HG03354 (cell line): ENCODE results near the gene ZNF8.
"Not testable (repeated sequence)": the region's sequence is repeated elsewhere in the genome, so short reads cannot be mapped to it uniquely, and the experiment has no call there.

ENCODE experiments used
- ATAC-seq: cut with Tn5 transposase; IDR thresholded peaks from one replicate; pipeline ENCODE4 v1.9.1; 2021; ENCODE audit warnings: mild to moderate bottlenecking; ENCODE audit not compliant: unreplicated experiment, poor library complexity, severe bottlenecking

ZNF8 gene

DNA sequence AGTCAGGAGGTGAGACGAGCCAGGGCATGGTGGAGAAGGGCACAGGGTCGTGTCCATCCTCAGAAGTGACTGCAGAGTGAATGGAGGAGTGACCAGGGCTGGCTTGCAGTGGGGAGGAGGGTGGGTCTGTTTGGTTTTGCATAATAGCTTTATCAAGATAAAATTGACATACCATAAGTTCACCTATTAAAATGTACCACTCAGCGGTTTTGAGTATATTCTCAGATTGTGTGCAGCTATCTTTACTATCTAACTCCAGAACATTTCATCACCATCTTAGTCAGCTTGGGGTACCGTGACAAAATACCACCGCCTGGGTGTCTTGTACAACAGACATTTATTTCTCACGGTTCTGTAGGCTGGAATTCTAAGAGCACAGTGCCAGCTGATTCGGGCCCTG lies 13.2 kb downstream of the ZNF8 start:
- no peak for ATAC-seq

DNA sequence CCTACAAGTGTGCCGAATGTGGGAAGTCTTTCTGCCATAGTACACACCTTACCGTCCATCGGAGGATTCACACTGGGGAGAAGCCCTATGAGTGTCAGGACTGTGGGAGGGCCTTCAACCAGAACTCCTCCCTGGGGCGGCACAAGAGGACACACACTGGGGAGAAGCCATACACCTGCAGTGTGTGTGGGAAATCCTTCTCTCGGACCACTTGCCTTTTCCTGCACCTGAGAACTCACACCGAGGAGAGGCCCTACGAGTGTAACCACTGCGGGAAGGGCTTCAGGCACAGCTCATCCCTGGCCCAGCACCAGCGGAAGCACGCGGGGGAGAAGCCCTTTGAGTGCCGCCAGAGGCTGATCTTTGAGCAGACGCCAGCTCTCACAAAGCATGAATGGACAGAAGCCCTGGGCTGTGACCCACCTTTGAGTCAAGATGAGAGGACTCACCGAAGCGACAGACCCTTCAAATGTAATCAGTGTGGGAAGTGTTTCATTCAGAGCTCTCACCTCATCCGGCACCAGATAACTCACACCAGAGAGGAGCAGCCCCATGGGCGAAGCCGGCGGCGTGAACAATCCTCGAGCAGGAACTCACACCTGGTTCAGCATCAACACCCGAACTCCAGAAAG lies 16.1 kb downstream of the ZNF8 start:
- no peak for ATAC-seq

DNA sequence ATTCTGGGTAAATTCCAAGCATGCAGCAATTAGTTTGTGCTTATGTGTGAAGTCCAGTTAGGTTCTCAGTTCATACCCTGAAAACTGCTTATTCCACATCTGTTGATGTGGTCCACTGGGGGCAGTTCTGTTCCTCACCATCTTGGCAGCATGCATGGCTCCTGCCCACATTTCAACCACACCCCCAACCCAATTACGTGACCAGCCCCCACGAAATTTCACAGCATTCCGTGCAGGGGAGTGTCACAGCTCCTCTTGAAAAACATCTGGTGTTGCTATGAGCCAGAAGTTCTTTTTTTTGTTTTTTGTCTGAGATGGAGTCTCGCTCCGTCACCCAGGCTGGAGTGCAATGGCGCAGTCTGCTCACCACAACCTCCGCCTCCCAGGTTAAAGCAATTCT lies 17.3 kb downstream of the ZNF8 start:
- ATAC-seq, result no peak

DNA sequence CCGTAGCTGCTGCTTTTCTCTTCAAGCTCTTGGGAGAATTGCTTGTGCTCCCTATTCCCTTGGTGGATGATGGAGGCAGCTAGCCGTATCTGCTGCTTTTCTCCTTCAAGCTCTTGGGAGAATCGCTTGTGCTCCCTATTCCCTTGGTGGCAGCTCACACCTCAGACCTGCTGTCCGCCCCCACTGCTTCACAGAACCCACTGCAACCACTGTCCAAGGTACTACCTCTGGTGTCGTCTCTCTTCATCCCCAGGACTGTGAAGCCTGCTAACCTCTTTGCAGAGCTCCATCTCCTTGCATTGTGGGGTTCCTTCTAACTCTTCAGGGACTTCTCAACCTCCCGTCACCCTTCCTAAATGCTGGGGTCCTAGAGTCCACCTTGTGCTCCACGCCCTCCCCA lies 21.9 kb downstream of the ZNF8 start:
- ATAC-seq, result no peak

DNA sequence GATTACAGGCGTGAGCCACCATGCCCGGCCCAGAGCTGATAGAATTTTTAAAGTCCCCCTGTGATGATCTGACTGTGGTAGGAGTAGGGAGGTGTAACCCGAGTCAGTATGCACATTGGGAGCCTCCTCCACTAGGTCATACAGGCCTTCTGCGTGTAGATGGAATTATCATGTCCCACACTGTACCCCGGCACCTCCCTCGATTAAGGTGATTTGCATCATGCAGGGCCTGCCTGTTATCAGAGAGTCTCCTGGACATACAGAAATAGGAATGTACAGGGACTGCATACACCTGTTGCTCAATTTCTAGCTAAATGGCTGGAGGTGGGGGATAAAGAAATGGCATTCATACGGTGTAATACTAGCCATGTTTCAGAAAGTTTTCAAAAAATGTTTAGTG lies 25.5 kb downstream of the ZNF8 start:
- no peak for ATAC-seq

DNA sequence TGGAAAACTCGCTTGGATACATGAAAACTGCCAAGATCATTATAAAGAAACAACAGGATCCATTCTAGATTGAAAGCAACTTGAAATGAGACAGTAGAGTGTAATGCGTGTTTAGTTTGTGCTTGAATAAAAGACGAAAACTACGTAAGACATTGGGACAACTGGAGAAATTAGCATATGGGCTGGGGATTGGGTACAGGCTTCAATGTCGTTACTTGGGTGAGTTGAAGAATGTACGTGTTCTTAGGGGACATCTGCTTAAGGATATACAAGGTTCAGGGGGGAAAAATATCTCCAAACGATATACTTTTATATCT lies 26.0 kb downstream of the ZNF8 start:
- ATAC-seq, result peak; percentile 13

DNA sequence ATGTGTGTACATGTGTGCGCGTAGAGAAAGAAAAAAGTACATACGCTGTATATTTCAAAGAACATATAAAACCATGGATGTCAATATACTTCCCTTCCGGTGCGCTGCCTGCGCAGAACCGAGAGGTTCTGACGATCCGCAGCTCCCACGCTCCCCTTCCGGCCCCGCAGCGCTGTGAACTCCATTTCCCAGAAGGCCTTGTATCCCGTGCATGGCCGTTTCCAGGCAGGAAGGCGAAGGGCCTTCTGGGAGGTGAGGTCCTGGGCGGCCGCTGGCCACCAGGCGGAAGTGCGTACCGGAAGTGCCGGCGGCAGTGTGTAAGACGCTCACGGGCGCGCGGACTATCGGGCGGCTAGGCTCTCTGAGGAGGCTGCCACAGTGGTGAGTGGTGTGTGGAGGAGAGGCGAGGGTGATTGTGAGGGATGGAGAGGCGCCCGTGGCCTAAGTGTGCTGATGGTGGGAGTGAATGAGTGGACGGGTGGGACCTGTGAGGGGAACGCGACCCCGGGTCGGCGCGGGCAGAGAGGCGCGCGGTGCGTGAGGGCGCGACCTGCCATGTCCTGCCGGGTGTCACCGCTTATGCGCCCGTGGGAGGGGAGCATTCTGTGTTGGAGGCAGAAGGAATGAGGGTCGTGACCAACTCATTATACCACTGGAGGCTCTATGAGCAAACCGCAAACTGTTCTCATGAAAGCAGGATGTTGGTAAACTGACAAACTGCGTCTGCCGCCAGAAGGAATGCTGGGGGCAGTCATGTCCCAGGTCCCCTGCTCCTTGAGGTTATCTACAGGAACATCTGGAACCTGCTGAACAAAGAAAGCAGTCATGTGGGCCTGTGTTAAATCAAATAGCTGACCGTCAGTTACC lies 26.5 kb downstream of the ZNF8 start, which contains the start of gene ERVK3-1:
TSS of gene ERVK3-1 (plus strand) at position 313 of the 867 bp plus-strand sequence. CDS start 6,792 bp downstream, outside the sequence.
- peak; percentile 97 for ATAC-seq

DNA sequence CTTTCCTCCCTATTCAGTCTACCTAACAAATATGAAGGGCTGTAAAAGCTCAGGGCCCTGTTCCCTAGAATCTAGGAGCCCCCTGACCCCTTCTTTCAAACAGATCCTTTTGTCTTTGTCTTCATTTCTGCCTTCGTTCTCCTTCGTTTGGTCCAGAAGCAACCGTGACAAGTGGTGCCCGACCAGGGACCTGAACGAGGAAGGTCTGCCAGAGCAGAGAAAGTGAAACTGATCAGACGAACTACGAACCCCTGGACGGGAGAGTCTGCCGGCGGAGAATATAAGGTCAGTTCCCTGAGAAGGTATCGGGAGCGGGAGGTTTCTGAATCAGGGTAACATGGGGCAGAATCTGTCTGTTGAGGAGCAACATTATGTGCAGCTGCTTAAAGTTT lies 27.2 kb downstream of the ZNF8 start:
- no peak for ATAC-seq

DNA sequence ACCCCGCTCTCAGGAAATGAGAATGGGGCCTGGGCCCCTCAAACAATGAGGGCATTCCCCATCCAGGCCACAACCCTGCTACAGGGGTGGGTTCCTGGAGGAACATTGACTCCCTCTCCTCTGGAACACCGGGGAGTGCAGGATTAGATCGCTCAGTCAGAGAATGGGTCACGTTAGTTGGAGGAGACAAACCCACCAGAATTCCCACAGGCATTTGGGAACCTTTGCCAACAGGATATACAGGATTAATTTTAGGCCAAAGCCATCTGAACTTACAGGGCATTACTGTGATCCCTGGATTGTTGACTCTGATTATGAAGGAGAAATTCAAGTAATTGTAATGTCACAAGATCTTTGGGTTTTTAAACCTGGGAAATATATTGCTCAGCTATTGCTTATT lies 29.0 kb downstream of the ZNF8 start:
- no peak for ATAC-seq

DNA sequence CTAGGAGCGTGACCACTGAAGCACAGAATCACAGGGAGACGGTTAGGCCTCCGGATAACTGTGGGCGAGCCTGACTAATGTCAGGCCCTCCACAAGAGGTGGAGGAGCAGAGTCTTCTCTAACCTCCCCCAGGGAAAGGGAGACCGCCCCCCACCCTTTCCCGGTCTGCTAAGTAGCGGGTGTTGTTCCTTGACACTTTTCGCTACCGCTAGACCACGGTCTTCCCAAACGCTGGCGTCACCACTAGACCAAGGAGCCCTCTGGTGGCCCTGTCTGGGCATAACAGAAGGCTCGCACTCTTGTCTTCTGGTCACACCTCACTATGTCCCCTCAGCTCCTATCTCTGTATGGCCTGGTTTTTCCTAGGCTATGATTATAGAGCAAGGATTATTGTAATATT lies 31.9 kb downstream of the ZNF8 start:
- not testable (repeated sequence) for ATAC-seq

DNA sequence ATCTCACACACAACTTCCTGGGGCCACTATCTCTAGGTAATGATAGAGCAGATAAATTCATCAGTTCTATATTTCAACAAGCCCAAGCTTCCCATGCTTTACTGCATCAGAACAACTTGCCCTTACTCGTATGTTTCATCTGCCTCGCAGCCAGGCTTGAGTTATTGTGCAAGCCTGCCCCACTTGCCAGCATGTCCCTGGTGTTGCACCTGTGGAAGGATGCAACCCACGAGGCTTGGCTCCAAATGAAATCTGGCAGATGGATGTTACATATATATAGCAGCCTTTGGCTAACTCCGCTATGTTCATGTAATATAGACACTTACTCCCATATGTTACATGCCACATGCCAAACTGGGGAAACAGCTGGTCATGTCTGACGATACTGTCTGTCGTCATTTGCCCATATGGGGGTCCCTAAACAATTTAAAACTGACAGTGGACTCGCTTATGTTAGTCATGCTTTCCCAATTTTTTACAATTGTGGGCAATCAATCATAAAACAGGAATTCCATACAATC lies 32.6 kb downstream of the ZNF8 start:
- ATAC-seq, result no peak

DNA sequence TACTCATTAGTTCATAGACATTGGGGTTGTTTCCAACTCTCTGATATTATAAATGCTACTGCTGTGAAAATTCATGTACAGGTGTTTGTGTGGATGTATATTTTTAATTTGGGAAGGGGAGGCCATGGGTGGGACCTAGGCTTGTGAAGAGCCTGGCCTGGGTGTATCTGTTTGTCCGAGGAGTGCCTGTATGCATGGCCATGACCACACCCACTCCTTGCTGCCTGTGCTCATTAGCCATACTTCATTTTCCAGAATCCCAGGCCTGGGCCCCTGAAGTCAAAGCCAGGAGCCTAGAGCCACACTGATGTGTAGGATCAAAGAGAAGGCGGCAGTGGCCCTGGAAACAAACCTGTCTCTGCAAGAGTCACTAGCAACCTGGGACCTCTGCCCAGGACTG lies 36.8 kb downstream of the ZNF8 start:
- no peak for ATAC-seq

DNA sequence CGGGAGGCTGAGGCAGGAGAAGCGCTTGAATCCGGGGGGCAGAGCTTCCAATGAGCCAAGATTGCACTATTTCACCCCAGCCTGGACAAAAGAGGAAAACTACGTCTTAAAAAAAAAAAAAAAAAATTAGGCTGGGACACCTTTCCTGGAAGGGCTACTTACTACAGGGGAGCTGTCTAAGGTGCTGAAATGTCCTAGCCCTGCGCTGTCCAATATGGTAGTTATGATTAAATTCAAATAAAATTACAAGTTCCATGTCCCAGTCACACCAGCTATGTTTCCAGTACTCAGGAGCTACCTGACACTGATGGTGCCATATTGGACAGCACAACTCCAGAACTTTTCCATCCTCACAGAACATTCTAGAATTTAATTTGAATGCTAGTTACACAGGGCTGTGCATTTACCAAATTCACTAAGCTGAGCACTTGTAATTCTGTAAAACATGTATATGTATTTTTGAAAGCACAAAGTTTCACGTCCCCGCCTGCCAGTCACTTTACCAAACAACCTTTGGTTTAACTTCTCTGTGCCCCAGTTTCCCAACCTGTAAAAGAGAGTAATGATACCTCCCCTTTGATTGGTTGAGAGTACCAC lies 38.8 kb downstream of the ZNF8 start:
- ATAC-seq, result no peak

DNA sequence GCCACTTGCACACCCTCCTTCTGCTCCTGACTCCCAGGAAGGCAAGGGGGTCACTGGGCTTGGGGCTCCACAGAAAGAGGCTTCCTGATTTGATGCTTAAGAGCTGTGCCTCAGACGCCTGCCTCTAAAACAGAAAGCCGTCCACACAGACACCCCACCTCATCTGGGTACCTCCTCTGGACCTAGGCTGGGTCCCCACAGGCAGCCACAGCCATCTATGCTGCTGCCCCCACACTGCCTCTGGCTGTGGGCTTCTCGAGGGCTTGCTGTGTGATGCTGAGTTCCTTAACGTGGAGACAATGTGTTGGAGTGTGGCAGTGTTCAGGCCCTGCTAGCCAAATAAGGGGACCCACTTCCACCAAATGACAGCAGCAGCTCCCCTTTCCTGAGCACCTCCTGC lies 39.5 kb downstream of the ZNF8 start:
- no peak for ATAC-seq

DNA sequence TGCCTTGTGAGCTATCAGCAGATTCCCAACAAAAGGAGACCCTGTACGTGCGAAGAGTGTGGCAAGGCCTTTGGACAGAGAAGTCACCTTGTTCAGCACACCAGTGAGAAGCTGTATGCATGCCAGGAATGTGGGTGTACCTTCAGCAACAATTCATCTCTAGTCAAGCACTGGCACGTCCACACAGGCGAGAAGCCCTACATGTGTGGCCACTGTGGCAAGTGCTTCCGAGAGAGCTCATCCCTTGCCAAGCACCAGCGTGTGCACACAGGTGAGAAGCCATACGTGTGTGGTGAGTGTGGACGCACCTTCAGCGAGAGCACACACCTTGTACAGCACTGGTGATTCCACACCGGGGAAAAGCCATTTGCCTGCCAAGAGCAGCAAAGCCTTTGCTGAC lies 40.5 kb downstream of the ZNF8 start:
- ATAC-seq, result no peak

DNA sequence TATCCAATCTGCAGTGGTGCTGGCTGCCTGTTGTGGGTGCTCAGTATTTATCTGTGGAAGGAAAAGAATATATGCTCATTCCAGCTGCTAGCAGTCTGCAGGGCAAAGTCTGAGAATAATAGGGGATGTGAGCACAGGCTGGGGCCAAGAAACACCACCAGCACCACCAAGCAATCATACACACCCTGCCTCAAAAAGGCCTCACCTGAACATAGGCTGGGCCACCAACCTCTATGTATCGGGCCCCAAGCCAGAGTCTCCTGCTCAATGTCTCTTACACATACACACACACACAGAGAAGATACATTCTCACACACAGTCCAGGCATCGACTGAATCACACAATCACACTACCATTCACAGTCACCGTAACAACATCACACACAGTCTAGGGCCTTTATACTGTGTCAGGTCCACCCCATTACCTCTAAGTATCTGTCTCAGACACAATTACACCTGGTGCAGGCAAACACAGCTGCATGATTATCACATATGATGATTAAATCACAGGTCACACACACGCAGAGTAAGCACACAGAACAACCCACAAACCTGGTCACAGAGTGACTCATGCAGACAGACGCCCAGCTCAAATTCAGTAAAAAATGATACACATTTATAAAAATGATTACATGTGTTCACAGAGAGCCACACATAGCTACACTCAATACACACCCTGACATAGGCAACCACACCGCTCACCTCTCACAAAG lies 46.7 kb downstream of the ZNF8 start:
- ATAC-seq, result no peak

DNA sequence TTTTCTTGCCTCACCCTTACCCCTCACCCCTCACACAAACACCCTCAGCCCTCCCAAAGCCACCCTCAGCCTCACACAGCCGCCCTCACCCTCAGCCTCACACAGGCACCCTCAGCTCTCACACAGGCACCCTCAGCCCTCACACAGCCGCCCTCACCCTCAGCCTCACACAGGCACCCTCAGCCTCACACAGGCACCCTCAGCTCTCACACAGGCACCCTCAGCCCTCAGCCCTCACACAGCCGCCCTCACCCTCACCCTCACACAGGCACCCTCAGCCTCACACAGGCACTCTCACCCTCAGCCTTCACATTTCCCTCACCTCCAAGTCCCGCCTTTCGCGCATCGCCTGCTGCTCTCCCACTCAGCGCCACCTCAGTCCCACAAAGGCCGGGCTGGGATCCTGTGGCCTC lies 47.8 kb downstream of the ZNF8 start:
- no peak for ATAC-seq

DNA sequence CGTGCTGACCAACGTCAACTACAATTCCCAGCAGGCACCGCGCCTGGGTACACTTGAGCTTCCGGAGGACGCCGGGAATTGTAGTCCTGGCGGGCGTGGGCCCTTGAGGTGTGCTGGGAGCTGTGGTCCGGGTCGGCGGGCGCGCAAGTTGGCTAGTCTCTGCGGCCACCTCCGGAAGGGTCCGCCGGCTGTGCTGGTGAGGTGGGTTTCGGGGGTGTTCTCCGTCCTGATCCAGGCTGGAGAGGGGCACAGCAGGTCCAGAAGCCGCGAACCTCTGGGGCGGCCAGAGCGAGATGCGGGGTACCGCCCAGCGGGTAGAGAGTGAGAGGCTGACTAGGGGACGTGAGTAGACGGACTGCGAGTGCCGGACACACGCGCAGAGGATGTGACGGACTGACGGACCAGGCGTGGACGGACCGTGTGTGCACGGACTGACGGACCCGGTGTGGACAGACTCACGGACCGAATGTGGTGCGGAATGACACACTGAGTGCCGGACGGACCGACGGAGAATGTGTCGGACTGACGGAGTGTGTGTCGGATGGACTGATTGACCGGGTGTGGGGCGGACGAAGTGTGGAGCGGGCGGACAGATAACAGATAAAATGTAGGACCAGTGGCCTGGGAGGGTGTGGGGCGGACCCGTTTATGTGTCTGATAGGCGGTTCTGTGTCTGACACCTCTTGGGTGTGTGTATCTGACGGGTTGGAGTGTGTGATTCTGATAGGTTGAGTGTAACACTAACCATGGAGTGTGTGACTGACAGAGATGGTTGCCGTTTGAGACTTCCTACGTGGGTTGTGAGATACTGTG lies 48.4 kb downstream of the ZNF8 start, which contains the start of gene ZSCAN22:
TSS of gene ZSCAN22 (plus strand) at position 81 of the 813 bp plus-strand sequence. CDS start 7,809 bp downstream, outside the sequence.
- peak; percentile 92 for ATAC-seq

DNA sequence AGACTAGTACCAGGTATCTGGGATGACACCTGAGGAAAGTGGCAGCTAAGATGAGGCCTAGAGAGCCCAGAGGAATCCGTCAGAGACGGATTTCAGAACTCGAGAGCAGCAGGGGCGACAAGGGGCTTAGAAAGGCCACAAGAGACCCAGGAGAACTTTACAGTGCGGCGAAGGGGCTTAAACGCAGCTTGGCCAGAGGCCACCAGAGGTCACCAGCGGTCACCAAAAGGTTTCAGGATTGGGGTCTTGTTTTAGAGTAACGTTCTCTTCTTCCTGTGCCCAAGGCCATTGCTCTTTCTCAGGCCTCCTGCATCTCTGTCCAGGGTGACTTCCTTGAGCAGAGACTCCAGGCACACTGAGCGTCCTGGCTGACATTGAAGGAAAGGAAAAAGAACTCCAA lies 50.2 kb downstream of the ZNF8 start:
- ATAC-seq, result no peak
